Measurements from ENCODE around the gene ADGRG3.
"Not testable (repeated sequence)": the region's sequence is repeated elsewhere in the genome, so short reads cannot be mapped to it uniquely, and the experiment has no call there.

Gene ADGRG3

GRCh38 chr16:57663917-57664661 is 4.0 kb upstream of the ADGRG3 start:
- no peak for DNase-seq

- no peak for DNase-seq
Observed at GRCh38 chr16:57664662-57665025, 3.5 kb upstream of the ADGRG3 start.

GRCh38 chr16:57665541-57665940 is 2.6 kb upstream of the ADGRG3 start:
- DNase-seq = no peak

GRCh38 chr16:57666353-57667047 is 1.6 kb upstream of the ADGRG3 start:
- DNase-seq = no peak

- no peak for DNase-seq
Observed at GRCh38 chr16:57667048-57667525, 1.0 kb upstream of the ADGRG3 start.

GRCh38 chr16:57667526-57668262 is 412 bp upstream of the ADGRG3 start:
- no peak for DNase-seq

GRCh38 chr16:57668630-57669475 is 747 bp downstream of the ADGRG3 start:
- DNase-seq = no peak

- no peak for DNase-seq
Observed at GRCh38 chr16:57669476-57670162, 1.5 kb downstream of the ADGRG3 start.

- no peak for DNase-seq
Observed at GRCh38 chr16:57670196-57670595, 2.1 kb downstream of the ADGRG3 start.

GRCh38 chr16:57671451-57671850 is 3.3 kb downstream of the ADGRG3 start:
- not testable (repeated sequence) for DNase-seq

GRCh38 chr16:57672416-57672815 is 4.3 kb downstream of the ADGRG3 start:
- no peak for DNase-seq

GRCh38 chr16:57672824-57673223 is 4.7 kb downstream of the ADGRG3 start:
- no peak for DNase-seq

GRCh38 chr16:57675741-57676551 is 7.8 kb downstream of the ADGRG3 start:
- no peak for DNase-seq

- DNase-seq = no peak
Observed at GRCh38 chr16:57676553-57677085, 8.5 kb downstream of the ADGRG3 start.

GRCh38 chr16:57677622-57678369 is 9.7 kb downstream of the ADGRG3 start:
- DNase-seq = no peak

- DNase-seq = no peak
Observed at GRCh38 chr16:57679016-57679415, 10.9 kb downstream of the ADGRG3 start.

- no peak for DNase-seq
Observed at GRCh38 chr16:57679767-57680482, 11.8 kb downstream of the ADGRG3 start.

- DNase-seq = no peak
Observed at GRCh38 chr16:57680842-57681375, 12.8 kb downstream of the ADGRG3 start.
